Liver (tissue), 3 donors: ENCODE results near the gene SSPN.

ENCODE experiments used
- FOXA1 ChIP-seq: IDR thresholded peaks from 2 replicates; pipeline ENCODE4 v1.6.1; 2016; ENCODE audit warnings: antibody characterized with exemption
- HNF4G ChIP-seq: IDR thresholded peaks from 2 replicates; pipeline ENCODE4 v1.6.1; 2016; ENCODE audit warnings: antibody characterized with exemption
- JUND ChIP-seq, 2 donors: IDR thresholded peaks; 2 replicates each; pipeline ENCODE4 v1.6.1; 2016; ENCODE audit warnings: antibody characterized with exemption in 2 of 2
- RAD21 ChIP-seq, 2 donors: IDR thresholded peaks; 2 replicates each; pipeline ENCODE4 v1.6.1; 2016; ENCODE audit warnings: antibody characterized with exemption in 2 of 2, mild to moderate bottlenecking in 2 of 2
- RXRA ChIP-seq, 2 donors: IDR thresholded peaks; 2 replicates each; pipeline ENCODE4 v1.6.1; 2017 to 2018; ENCODE audit warnings: antibody characterized with exemption in 2 of 2, mild to moderate bottlenecking in 1 of 2
- SP1 ChIP-seq: IDR thresholded peaks from 2 replicates; pipeline ENCODE4 v1.6.1; 2018; ENCODE audit warnings: antibody characterized with exemption, mild to moderate bottlenecking
- TAF1 ChIP-seq: conservative IDR thresholded peaks from 2 replicates; pipeline ENCODE4 v1.6.1; 2016; ENCODE audit warnings: antibody characterized with exemption, mild to moderate bottlenecking
- YY1 ChIP-seq: IDR thresholded peaks from 2 replicates; pipeline ENCODE4 v1.6.1; 2016; ENCODE audit warnings: antibody characterized with exemption, mild to moderate bottlenecking
- TF ChIP-seq, protein P1 (sequence below): fragments of 150-350 bp; IDR thresholded peaks from 2 replicates; pipeline ENCODE4 v1.5.1; 2017; ENCODE audit warnings: improper control_type of control experiment, low read depth, low read length; ENCODE audit not compliant: missing input control
- TF ChIP-seq, protein P2 (sequence below): IDR thresholded peaks from 2 replicates; pipeline ENCODE4 v1.6.1; 2016; ENCODE audit warnings: antibody characterized with exemption
- TF ChIP-seq, protein P3 (sequence below): IDR thresholded peaks from 2 replicates; pipeline ENCODE4 v1.6.1; 2016; ENCODE audit warnings: antibody characterized with exemption, mild to moderate bottlenecking
- TF ChIP-seq, protein P4 (sequence below): IDR thresholded peaks from 2 replicates; pipeline ENCODE4 v1.6.1; 2016; ENCODE audit warnings: antibody characterized with exemption
- donor health status: healthy.
- donor health status: healthy.

DNA sequence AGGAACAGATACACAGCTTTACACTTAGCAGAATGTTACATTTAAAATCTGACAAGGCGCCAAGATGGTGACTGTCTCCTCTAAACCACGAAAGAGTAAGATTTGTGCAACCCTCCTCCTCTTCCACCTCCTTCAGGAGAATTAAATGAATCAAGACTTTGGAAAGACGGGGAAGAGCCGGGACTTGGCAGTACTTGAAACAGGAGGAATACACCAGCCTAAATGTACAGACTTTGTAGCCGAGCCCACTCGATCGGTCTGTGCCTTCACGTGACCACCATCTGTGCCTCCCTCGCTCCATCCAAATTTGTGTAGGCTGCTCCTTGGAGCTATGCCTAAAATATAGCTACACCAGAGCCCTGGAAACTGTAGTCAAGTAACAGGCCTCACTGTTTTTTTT is 38.3 kb downstream of the SSPN start:
- TF ChIP-seq, protein P1, sequence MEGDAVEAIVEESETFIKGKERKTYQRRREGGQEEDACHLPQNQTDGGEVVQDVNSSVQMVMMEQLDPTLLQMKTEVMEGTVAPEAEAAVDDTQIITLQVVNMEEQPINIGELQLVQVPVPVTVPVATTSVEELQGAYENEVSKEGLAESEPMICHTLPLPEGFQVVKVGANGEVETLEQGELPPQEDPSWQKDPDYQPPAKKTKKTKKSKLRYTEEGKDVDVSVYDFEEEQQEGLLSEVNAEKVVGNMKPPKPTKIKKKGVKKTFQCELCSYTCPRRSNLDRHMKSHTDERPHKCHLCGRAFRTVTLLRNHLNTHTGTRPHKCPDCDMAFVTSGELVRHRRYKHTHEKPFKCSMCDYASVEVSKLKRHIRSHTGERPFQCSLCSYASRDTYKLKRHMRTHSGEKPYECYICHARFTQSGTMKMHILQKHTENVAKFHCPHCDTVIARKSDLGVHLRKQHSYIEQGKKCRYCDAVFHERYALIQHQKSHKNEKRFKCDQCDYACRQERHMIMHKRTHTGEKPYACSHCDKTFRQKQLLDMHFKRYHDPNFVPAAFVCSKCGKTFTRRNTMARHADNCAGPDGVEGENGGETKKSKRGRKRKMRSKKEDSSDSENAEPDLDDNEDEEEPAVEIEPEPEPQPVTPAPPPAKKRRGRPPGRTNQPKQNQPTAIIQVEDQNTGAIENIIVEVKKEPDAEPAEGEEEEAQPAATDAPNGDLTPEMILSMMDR, result no peak
- TF ChIP-seq, protein P2, sequence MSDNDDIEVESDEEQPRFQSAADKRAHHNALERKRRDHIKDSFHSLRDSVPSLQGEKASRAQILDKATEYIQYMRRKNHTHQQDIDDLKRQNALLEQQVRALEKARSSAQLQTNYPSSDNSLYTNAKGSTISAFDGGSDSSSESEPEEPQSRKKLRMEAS, result no peak
- no peak for TF ChIP-seq YY1
- TF ChIP-seq FOXA1, result no peak
- no peak for TF ChIP-seq RAD21 (IDR thresholded peaks at IDR 0.05)
- TF ChIP-seq JUND (IDR thresholded peaks at IDR 0.05), result no peak
- no peak for TF ChIP-seq SP1
- no peak for TF ChIP-seq RXRA (IDR thresholded peaks at IDR 0.05)
- TF ChIP-seq, protein P3, sequence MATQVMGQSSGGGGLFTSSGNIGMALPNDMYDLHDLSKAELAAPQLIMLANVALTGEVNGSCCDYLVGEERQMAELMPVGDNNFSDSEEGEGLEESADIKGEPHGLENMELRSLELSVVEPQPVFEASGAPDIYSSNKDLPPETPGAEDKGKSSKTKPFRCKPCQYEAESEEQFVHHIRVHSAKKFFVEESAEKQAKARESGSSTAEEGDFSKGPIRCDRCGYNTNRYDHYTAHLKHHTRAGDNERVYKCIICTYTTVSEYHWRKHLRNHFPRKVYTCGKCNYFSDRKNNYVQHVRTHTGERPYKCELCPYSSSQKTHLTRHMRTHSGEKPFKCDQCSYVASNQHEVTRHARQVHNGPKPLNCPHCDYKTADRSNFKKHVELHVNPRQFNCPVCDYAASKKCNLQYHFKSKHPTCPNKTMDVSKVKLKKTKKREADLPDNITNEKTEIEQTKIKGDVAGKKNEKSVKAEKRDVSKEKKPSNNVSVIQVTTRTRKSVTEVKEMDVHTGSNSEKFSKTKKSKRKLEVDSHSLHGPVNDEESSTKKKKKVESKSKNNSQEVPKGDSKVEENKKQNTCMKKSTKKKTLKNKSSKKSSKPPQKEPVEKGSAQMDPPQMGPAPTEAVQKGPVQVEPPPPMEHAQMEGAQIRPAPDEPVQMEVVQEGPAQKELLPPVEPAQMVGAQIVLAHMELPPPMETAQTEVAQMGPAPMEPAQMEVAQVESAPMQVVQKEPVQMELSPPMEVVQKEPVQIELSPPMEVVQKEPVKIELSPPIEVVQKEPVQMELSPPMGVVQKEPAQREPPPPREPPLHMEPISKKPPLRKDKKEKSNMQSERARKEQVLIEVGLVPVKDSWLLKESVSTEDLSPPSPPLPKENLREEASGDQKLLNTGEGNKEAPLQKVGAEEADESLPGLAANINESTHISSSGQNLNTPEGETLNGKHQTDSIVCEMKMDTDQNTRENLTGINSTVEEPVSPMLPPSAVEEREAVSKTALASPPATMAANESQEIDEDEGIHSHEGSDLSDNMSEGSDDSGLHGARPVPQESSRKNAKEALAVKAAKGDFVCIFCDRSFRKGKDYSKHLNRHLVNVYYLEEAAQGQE, result no peak
- TF ChIP-seq, protein P4, sequence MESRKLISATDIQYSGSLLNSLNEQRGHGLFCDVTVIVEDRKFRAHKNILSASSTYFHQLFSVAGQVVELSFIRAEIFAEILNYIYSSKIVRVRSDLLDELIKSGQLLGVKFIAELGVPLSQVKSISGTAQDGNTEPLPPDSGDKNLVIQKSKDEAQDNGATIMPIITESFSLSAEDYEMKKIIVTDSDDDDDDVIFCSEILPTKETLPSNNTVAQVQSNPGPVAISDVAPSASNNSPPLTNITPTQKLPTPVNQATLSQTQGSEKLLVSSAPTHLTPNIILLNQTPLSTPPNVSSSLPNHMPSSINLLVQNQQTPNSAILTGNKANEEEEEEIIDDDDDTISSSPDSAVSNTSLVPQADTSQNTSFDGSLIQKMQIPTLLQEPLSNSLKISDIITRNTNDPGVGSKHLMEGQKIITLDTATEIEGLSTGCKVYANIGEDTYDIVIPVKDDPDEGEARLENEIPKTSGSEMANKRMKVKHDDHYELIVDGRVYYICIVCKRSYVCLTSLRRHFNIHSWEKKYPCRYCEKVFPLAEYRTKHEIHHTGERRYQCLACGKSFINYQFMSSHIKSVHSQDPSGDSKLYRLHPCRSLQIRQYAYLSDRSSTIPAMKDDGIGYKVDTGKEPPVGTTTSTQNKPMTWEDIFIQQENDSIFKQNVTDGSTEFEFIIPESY, result no peak
- no peak for TF ChIP-seq TAF1
- TF ChIP-seq HNF4G, result no peak
